Stomach (tissue), 4 donors: ENCODE results near the gene TSKU.

Experiments used
- CTCF ChIP-seq, 7 experiments: fragments of 450-650 bp in 4 of 7; fragments of 200-600 bp in 3 of 7; sonication (generic) in 3 of 7; IDR thresholded peaks; one replicate each; pipeline ENCODE4 v1.5.1; 2016 to 2019; ENCODE audit warnings: antibody characterized with exemption in 7 of 7, control low read depth in 2 of 7, mild to moderate bottlenecking in 1 of 7
- POLR2A ChIP-seq, 4 donors: fragments of 450-650 bp; IDR thresholded peaks; one replicate each; pipeline ENCODE4 v1.6.1; 2016; ENCODE audit warnings: antibody characterized with exemption in 4 of 4, control low read depth in 2 of 4, mild to moderate bottlenecking in 1 of 4, moderate library complexity in 1 of 4

GRCh38 chr11:76745561-76746207, 37.5 kb upstream of the TSKU start:
- TF ChIP-seq CTCF (IDR thresholded peaks at IDR 0.05): no peak
- TF ChIP-seq POLR2A (IDR thresholded peaks at IDR 0.05): no peak
